HFF-Myc (cell line): ENCODE data around the gene TM7SF2.

ENCODE experiments used
- DNase-seq: peaks from one replicate; pipeline ENCODE4 v3.0.0-alpha.2; 2011; ENCODE audit warnings: low read depth; ENCODE audit errors: extremely low read depth
- H3K4me3 ChIP-seq: replicated peaks from 2 replicates; pipeline ENCODE4 v1.5.1; 2011; ENCODE audit warnings: low read depth, mild to moderate bottlenecking, control low read depth, low read length
- TF ChIP-seq, protein P1 (sequence below): IDR thresholded peaks from 2 replicates; pipeline ENCODE4 v1.5.1; 2012; ENCODE audit warnings: mild to moderate bottlenecking, low read depth, low read length, control low read depth; ENCODE audit errors: missing control alignments

The TM7SF2 gene

DNA sequence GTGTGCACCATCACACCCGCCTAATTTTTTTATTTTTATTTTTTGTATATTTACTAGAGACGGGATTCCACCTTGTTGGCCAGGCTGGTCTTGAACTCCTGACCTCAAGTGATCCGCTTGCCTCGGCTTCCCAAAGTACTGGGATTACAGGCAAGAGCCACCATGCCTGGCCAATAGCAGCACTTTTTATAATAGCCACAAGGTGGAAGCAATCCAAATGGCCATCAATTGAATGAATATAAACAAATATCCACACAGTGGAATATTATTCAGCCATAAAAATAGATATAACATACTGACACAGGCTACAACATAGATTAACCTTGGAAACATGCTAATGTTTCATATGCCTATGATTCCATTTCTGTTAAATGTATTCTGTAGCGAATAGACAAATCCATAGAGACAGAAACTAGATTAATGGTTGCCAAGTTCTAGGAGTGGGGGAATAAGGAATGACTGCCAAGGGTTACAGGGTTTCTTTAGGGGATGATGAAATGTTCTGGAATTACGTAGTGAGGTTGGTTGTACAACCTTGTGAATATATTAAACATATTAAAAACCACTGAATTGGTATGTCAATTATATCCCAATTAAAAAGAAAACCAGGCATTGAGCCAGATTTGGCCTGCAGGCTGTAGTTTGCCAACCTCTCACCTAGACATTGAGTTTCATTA lies 10.9 kb upstream of the TM7SF2 start:
- DNase-seq: no peak
- no peak overlapping the region for H3K4me3 ChIP-seq
- TF ChIP-seq, protein P1, sequence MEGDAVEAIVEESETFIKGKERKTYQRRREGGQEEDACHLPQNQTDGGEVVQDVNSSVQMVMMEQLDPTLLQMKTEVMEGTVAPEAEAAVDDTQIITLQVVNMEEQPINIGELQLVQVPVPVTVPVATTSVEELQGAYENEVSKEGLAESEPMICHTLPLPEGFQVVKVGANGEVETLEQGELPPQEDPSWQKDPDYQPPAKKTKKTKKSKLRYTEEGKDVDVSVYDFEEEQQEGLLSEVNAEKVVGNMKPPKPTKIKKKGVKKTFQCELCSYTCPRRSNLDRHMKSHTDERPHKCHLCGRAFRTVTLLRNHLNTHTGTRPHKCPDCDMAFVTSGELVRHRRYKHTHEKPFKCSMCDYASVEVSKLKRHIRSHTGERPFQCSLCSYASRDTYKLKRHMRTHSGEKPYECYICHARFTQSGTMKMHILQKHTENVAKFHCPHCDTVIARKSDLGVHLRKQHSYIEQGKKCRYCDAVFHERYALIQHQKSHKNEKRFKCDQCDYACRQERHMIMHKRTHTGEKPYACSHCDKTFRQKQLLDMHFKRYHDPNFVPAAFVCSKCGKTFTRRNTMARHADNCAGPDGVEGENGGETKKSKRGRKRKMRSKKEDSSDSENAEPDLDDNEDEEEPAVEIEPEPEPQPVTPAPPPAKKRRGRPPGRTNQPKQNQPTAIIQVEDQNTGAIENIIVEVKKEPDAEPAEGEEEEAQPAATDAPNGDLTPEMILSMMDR: no peak

DNA sequence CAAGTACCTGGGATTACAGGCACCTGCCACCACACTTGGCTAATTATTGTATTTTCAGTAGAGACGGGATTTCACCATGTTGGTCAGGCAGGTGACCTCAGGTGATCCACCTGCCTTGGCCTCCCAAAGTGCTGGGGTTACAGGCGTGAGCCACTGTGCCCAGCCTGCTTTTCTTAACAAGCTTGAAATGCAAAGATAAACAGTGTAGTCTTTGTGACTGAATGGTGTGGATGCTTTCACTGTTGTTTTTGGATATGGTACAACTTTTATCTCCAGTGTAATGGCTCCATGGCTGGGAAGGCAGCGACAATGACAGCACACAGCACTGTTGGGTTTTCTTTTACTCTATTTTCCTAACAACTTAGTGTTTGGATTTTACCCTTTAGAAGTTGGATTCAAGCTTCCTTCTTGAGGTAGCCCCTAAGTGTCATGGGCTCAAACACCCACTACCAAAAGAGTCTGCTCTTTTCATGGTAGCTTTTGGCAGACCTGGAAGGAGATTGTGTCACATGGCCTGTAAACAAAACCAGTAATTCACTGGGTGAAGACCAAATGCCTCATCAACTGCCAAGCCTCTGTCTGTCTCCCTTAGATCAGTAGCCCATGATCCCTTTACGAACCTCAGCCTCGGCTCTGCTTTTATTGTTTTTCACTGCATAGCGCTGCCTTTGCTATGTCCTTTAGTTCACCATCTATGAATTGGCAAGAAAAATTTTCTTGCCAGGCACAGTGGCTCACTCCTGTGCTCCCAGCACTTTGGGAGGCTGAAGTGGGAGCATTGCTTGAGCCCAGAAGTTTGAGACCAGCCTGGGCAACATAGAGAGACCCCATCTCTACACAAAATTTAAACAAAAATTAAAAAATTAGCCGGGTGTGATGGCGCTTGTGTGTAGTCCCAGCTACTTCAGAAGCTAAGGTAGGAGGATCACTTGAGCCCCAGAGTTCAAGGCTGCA lies 9.3 kb upstream of the TM7SF2 start:
- H3K4me3 ChIP-seq: no peak overlapping the region
- TF ChIP-seq, protein P1: no peak
- no peak for DNase-seq

GRCh38 chr11:65103476-65103875 lies 8.2 kb upstream of the TM7SF2 start:
- H3K4me3 ChIP-seq: no peak overlapping the region
- DNase-seq: no peak
- TF ChIP-seq, protein P1: no peak

DNA sequence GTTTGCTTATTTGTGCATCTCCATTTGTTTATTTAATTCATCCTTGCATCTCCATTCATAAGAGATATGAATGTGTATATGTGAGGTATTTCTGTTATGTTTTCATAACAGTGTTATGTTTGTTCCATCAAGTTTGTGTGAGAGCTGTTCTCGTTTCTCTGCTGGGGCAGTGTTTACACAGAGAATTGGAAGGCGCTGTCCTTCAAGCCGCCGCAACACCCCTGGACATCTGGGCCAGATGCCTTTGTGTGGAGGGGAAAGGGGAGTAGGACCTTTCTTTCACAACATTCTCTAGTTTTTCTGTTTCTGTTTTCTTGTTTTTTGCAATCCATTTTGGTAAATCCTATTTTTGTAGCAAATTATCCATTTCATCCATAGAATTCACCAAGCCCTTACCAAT lies 7.0 kb upstream of the TM7SF2 start:
- TF ChIP-seq, protein P1: no peak
- H3K4me3 ChIP-seq: no peak overlapping the region
- DNase-seq: no peak

DNA sequence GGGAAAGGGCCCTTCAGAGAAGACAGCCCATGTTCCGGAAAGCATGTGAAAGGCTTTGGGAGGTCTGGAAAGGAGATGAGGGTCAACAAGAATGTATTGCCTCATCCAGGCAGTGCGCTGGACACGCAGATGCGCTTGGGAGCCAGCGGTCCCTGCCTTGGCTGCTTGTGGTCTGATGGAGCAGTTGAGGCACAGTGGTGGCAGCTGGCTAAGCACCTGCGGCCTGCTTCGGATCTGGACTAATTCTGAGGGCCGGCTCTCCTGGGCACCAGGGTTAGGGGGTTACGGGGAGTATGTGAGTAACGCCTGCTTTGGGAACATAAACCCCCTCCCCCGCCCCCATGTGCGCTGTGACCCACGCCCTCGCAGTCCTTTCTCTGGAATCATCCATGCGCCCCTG lies 4.6 kb upstream of the TM7SF2 start:
- DNase-seq: no peak
- TF ChIP-seq, protein P1: no peak
- H3K4me3 ChIP-seq: no peak overlapping the region

DNA sequence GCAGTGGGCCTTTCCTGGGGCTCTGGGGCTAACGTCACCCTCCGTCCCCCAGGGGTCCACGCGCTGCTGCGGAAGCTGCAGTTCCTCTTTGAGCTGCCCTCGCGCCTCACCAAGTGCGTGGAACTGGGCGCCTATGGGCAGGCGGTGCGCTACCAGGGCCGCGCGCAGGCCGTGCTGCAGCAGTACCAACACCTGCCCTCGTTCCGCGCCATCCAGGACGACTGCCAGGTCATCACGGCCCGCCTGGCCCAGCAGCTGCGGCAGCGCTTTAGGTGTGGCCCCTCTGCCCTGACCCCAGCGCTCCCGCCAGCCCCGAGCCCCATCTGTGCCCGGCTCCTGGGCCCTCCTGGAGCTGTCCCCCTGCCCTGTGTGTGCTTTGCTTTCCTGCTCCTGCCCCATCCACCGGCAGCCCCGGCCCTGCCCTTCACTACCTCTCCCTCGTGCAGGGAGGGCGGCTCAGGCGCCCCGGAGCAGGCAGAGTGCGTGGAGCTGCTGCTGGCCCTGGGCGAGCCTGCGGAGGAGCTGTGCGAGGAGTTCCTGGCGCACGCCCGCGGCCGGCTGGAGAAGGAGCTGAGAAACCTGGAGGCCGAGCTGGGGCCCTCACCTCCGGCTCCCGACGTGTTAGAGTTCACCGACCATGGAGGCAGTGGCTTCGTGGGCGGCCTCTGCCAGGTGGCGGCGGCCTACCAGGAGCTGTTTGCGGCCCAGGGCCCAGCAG lies 3.8 kb upstream of the TM7SF2 start:
- DNase-seq: no peak
- H3K4me3 ChIP-seq: no peak overlapping the region
- TF ChIP-seq, protein P1: no peak
